PC-9 (cell line): Measurements from ENCODE around the gene ERBB4.

ENCODE experiments used
- EZH2 ChIP-seq: fragments of 200-600 bp; sonication (generic); IDR thresholded peaks from 2 replicates; pipeline ENCODE4 v1.8.0; 2017; ENCODE audit warnings: antibody characterized with exemption, low read depth
- TF ChIP-seq, protein P1 (sequence below): fragments of 200-600 bp; sonication (generic); conservative IDR thresholded peaks from 2 replicates; pipeline ENCODE4 v1.6.1; 2017; ENCODE audit warnings: mixed run types, antibody characterized with exemption, mild to moderate bottlenecking, moderate library complexity

DNA sequence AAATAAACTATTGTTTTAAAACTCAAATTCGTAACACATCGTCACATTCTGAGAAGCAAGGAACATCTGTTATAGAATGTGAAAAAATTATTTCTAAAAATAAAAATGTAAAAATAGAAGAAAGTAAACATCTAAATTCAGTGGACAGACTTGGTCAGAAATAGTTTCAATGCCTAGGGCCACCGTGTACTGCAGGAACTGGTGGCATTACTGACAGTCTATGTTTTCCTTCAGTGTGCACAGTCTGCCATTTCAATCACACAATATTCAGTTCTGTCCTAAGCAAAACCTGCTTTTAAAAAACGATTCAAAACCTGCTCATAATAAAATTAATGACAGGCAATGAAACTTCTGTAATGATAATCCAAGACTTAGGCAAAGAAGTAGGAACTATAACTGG is 190.1 kb downstream of the ERBB4 start:
- TF ChIP-seq, protein P1, sequence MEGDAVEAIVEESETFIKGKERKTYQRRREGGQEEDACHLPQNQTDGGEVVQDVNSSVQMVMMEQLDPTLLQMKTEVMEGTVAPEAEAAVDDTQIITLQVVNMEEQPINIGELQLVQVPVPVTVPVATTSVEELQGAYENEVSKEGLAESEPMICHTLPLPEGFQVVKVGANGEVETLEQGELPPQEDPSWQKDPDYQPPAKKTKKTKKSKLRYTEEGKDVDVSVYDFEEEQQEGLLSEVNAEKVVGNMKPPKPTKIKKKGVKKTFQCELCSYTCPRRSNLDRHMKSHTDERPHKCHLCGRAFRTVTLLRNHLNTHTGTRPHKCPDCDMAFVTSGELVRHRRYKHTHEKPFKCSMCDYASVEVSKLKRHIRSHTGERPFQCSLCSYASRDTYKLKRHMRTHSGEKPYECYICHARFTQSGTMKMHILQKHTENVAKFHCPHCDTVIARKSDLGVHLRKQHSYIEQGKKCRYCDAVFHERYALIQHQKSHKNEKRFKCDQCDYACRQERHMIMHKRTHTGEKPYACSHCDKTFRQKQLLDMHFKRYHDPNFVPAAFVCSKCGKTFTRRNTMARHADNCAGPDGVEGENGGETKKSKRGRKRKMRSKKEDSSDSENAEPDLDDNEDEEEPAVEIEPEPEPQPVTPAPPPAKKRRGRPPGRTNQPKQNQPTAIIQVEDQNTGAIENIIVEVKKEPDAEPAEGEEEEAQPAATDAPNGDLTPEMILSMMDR: no peak
- TF ChIP-seq EZH2: no peak
